Astrocyte (in vitro differentiated cells and primary cell): ENCODE measurements around the gene KIAA1549. TPM values are rescaled to one million over a fixed set of nuclear protein-coding genes. Genes with fewer than 3 reads are reported as not detected.

ENCODE experiments used
- DNase-seq: peaks from one replicate; pipeline ENCODE4 v3.0.0-alpha.2; 2010; ENCODE audit warnings: low read depth
- FAIRE-seq: peaks from 2 replicates; lab custom pipeline; 2011; peaks lifted over from hg19 to GRCh38; lab: Jason Lieb, UNC
- H2AFZ ChIP-seq: 2 replicates; pipeline ENCODE4 v1.6.0; 2012; ENCODE audit warnings: low read depth, low read length, inconsistent platforms
- H3K27ac ChIP-seq: 2 replicates; pipeline ENCODE4 v1.5.1; 2011; ENCODE audit warnings: low read depth, low read length, inconsistent platforms
- H3K27me3 ChIP-seq: 2 replicates; pipeline ENCODE4 v1.6.0; 2011; ENCODE audit warnings: low read length, inconsistent platforms; ENCODE audit not compliant: insufficient read depth
- H3K36me3 ChIP-seq: 2 replicates; pipeline ENCODE4 v1.5.1; 2011; ENCODE audit warnings: low read length, inconsistent platforms; ENCODE audit not compliant: insufficient read depth
- H3K4me1 ChIP-seq: 2 replicates; pipeline ENCODE4 v1.5.1; 2011; ENCODE audit warnings: low read length, inconsistent platforms; ENCODE audit not compliant: insufficient read depth
- H3K4me2 ChIP-seq: 2 replicates; pipeline ENCODE4 v1.6.0; 2012; ENCODE audit warnings: low read length, inconsistent platforms
- H3K4me3 ChIP-seq: 2 replicates; pipeline ENCODE4 v1.5.1; 2011; ENCODE audit warnings: low read depth, mild to moderate bottlenecking, low read length, inconsistent platforms; ENCODE audit not compliant: insufficient read depth
- H3K79me2 ChIP-seq: 2 replicates; pipeline ENCODE4 v1.6.0; 2012; ENCODE audit warnings: mild to moderate bottlenecking, low read length, inconsistent platforms; ENCODE audit not compliant: insufficient read depth
- H3K9ac ChIP-seq: 2 replicates; pipeline ENCODE4 v1.6.0; 2012; ENCODE audit warnings: mild to moderate bottlenecking, low read length, inconsistent platforms
- H3K9me3 ChIP-seq: 2 replicates; pipeline ENCODE4 v1.5.1; 2012; ENCODE audit warnings: low read depth, mild to moderate bottlenecking, low read length, inconsistent platforms; ENCODE audit not compliant: insufficient read depth
- H4K20me1 ChIP-seq: 2 replicates; pipeline ENCODE4 v1.6.0; 2012; ENCODE audit warnings: low read length, inconsistent platforms; ENCODE audit not compliant: insufficient read depth
- H3K27ac Mint-ChIP-seq: one replicate; pipeline ENCODE4 v1.8.0; 2021; ENCODE audit warnings: mild to moderate bottlenecking, mixed read lengths; ENCODE audit not compliant: unreplicated experiment
- H3K27me3 Mint-ChIP-seq: one replicate; pipeline ENCODE4 v1.8.0; 2021; ENCODE audit warnings: low read depth, mixed read lengths; ENCODE audit not compliant: unreplicated experiment
- H3K36me3 Mint-ChIP-seq: one replicate; pipeline ENCODE4 v1.8.0; 2021; ENCODE audit warnings: low read depth, mixed read lengths; ENCODE audit not compliant: unreplicated experiment
- H3K4me1 Mint-ChIP-seq: one replicate; pipeline ENCODE4 v1.8.0; 2021; ENCODE audit warnings: low read depth, mixed read lengths; ENCODE audit not compliant: unreplicated experiment
- H3K4me3 Mint-ChIP-seq: one replicate; pipeline ENCODE4 v1.8.0; 2021; ENCODE audit warnings: mild to moderate bottlenecking, moderate library complexity, mixed read lengths; ENCODE audit not compliant: unreplicated experiment
- H3K9me3 Mint-ChIP-seq: one replicate; pipeline ENCODE4 v1.8.0; 2021; ENCODE audit warnings: mild to moderate bottlenecking, mixed read lengths; ENCODE audit not compliant: unreplicated experiment
- EZH2 ChIP-seq: IDR thresholded peaks from 2 replicates; pipeline ENCODE4 v1.6.1; 2012; ENCODE audit warnings: mild to moderate bottlenecking, low read length, inconsistent platforms; ENCODE audit not compliant: insufficient read depth
- total RNA-seq: library from RNA; stranded (reverse); gene quantifications from 2 replicates; pipeline ENCODE4 v1.2.1, GENCODE V29; 2021
- TF ChIP-seq, protein P1 (sequence below): IDR thresholded peaks from 2 replicates; pipeline ENCODE4 v1.5.1; 2011; ENCODE audit warnings: low read depth, mild to moderate bottlenecking, inconsistent platforms, low read length, moderate library complexity; ENCODE audit not compliant: insufficient read depth

The KIAA1549 gene
- total RNA-seq, 1 donor from 2014 or later = 10.3 TPM

GRCh38 chr7:138785587-138786437 is 195.4 kb downstream of the KIAA1549 start:
- peaks cover 5% of the 10 kb centered on the region for H3K9me3 Mint-ChIP-seq
- Histone ChIP-seq H4K20me1 (no peaks in the 10 kb centered on the region), H3K27ac (no peak overlapping the region), H3K4me1 (no peaks in the 10 kb centered on the region), H3K4me3 (no peak overlapping the region), H3K27me3 (peaks cover 2% of the 10 kb centered on the region), H3K4me2 (peak overlapping the region; percentile 38), H2AFZ (peak overlapping the region; percentile 3), H3K9me3 (no peaks in the 10 kb centered on the region), H3K79me2 (no peaks in the 10 kb centered on the region), H3K36me3 (no peaks in the 10 kb centered on the region), H3K9ac (no peak overlapping the region)
- no peaks in the 10 kb centered on the region for H3K36me3 Mint-ChIP-seq
- H3K27ac Mint-ChIP-seq = peak overlapping the region; percentile 44
- H3K27me3 Mint-ChIP-seq = no peaks in the 10 kb centered on the region
- TF ChIP-seq, protein P1, sequence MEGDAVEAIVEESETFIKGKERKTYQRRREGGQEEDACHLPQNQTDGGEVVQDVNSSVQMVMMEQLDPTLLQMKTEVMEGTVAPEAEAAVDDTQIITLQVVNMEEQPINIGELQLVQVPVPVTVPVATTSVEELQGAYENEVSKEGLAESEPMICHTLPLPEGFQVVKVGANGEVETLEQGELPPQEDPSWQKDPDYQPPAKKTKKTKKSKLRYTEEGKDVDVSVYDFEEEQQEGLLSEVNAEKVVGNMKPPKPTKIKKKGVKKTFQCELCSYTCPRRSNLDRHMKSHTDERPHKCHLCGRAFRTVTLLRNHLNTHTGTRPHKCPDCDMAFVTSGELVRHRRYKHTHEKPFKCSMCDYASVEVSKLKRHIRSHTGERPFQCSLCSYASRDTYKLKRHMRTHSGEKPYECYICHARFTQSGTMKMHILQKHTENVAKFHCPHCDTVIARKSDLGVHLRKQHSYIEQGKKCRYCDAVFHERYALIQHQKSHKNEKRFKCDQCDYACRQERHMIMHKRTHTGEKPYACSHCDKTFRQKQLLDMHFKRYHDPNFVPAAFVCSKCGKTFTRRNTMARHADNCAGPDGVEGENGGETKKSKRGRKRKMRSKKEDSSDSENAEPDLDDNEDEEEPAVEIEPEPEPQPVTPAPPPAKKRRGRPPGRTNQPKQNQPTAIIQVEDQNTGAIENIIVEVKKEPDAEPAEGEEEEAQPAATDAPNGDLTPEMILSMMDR = no peak
- TF ChIP-seq EZH2 = no peak
- no peak overlapping the region for H3K4me3 Mint-ChIP-seq
- FAIRE-seq (no peak), DNase-seq (peak; percentile 21)
- H3K4me1 Mint-ChIP-seq = peaks cover 6% of the 10 kb centered on the region

DNA sequence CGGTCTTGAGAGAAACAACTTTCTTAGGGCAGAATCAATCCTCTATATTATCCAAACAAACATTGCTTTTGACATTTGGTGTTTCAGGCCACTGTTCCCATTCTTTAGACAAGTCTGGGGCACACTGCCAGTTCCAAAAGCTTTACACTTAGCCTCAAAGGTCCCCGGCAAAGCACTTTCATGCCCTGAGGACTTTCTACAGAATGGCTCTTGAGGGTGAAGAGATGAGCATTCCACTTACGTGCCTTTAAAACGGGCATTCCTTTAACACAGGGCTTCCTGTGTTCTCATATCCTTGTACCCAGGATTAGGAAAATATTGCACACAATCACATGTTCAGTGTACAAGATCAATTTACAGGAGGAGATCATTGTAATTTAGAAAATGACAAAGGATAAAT is 196.5 kb downstream of the KIAA1549 start:
- Histone ChIP-seq H3K4me3 (no peak overlapping the region), H3K4me2 (no peak overlapping the region), H3K27me3 (peaks cover 2% of the 10 kb centered on the region), H3K9ac (no peak overlapping the region), H3K36me3 (no peaks in the 10 kb centered on the region), H4K20me1 (no peaks in the 10 kb centered on the region), H3K27ac (no peak overlapping the region), H3K79me2 (no peaks in the 10 kb centered on the region), H3K4me1 (no peaks in the 10 kb centered on the region), H3K9me3 (no peaks in the 10 kb centered on the region), H2AFZ (no peak overlapping the region)
- DNase-seq (no peak), FAIRE-seq (no peak)
- Mint-ChIP-seq H3K36me3 (no peaks in the 10 kb centered on the region), H3K27me3 (no peaks in the 10 kb centered on the region), H3K4me1 (peaks cover 6% of the 10 kb centered on the region), H3K4me3 (no peak overlapping the region), H3K9me3 (peaks cover 5% of the 10 kb centered on the region), H3K27ac (no peak overlapping the region)
- TF ChIP-seq, protein P1 = no peak
- TF ChIP-seq EZH2 = no peak

Other genes starting within 250 kb of the KIAA1549 start
- not detected in 2 replicates for gene TMEM213, start 183.4 kb downstream of the KIAA1549 start, total RNA-seq
- 0.19 and 0.25 TPM in 2 replicates for gene ATP6V0A4, start 183.2 kb downstream of the KIAA1549 start, total RNA-seq
- gene ZC3HAV1L, start 54.7 kb upstream of the KIAA1549 start, total RNA-seq = 11.9 and 12.3 TPM in 2 replicates
- 63.0 and 63.8 TPM in 2 replicates for gene ZC3HAV1, start 128.3 kb upstream of the KIAA1549 start, total RNA-seq
- 16.5 and 17.1 TPM in 2 replicates for gene UBN2, start 249.8 kb upstream of the KIAA1549 start, total RNA-seq